ENCODE results near the gene INAFM1. TPM values are rescaled to one million over a fixed set of nuclear protein-coding genes. Genes with fewer than 3 reads are reported as not detected.

The INAFM1 gene
- total and polyA plus RNA-seq, 10 donors = 3.9 to 19.8 (median 12.1) TPM

- 6 to 24% (median 12%) methylated on average over 10 to 51 of the region's 51 CpGs for WGBS, 5 donors
- Histone ChIP-seq H3K27ac (peak overlapping the region in 7 of 8 donors; percentile 61 to 99 (median 98)), H3K9me3 (no peaks in the 10 kb centered on the region), H3K27me3 (replicated peaks in 1 of 7) (peaks cover 0 to 14% (median 0%) of the 10 kb centered on the region in 7 donors), H3K4me1 (peaks cover 28 to 62% (median 55%) of the 10 kb centered on the region in 6 donors), H3K36me3 (no peaks in the 10 kb centered on the region), H3K4me3 (peak overlapping the region; percentile 12 to 99 (median 97))
- peak; percentile 98 for DNase-seq
- TF ChIP-seq CTCF (IDR thresholded peaks at IDR 0.05 in 8 of 11, conservative IDR thresholded peaks at IDR 0.05 in 3 of 11) = no peak
- TF ChIP-seq POLR2AphosphoS5 (IDR thresholded peaks at IDR 0.05) = peak; percentile 66 to 81 (median 79)
- TF ChIP-seq POLR2A (IDR thresholded peaks at IDR 0.05) = peak in 1 of 3 donors; percentile 14
- intact Hi-C loops (cut with DNase I; ENCODE audit: low total_unique reads) = no loop called here
These were observed 43.2 kb upstream of the INAFM1 start for GRCh38 chr19:47231215-47232054.

- no peaks in the 10 kb centered on the region for H3K36me3 ChIP-seq
- DNase-seq = no peak
- peak overlapping the region in 6 of 8 donors; percentile 48 to 99 (median 78) for H3K27ac ChIP-seq
- H3K27me3 ChIP-seq (replicated peaks in 1 of 7) = peaks cover 0 to 10% (median 0%) of the 10 kb centered on the region in 7 donors
- H3K9me3 ChIP-seq = no peaks in the 10 kb centered on the region
- intact Hi-C loops (cut with DNase I; ENCODE audit: low total_unique reads) = no loop called here
- WGBS, 5 donors = 41 to 51% (median 47%) methylated on average over 16 of the region's 16 CpGs
- H3K4me1 ChIP-seq = peaks cover 19 to 50% (median 43%) of the 10 kb centered on the region in 6 donors
- peak in 1 of 3 donors; percentile 18 for TF ChIP-seq POLR2AphosphoS5 (IDR thresholded peaks at IDR 0.05)
- TF ChIP-seq CTCF (IDR thresholded peaks at IDR 0.05 in 8 of 11, conservative IDR thresholded peaks at IDR 0.05 in 3 of 11) = no peak
- peak overlapping the region in 1 of 8 donors; percentile 13 for H3K4me3 ChIP-seq
These were observed 42.1 kb upstream of the INAFM1 start for GRCh38 chr19:47232422-47233211.

- Histone ChIP-seq H3K27me3 (replicated peaks in 1 of 7) (peaks cover 0 to 27% (median 8%) of the 10 kb centered on the region in 7 donors), H3K9me3 (no peaks in the 10 kb centered on the region), H3K4me1 (peaks cover 18 to 44% (median 41%) of the 10 kb centered on the region in 6 donors), H3K36me3 (no peaks in the 10 kb centered on the region), H3K27ac (no peak overlapping the region), H3K4me3 (no peak overlapping the region)
- TF ChIP-seq POLR2AphosphoS5 (IDR thresholded peaks at IDR 0.05) = no peak
- TF ChIP-seq POLR2A (IDR thresholded peaks at IDR 0.05) = no peak
- TF ChIP-seq CTCF (IDR thresholded peaks at IDR 0.05 in 8 of 11, conservative IDR thresholded peaks at IDR 0.05 in 3 of 11) = no peak
- intact Hi-C loops (cut with DNase I; ENCODE audit: low total_unique reads) = no loop called here
- no peak for DNase-seq
- 82 to 88% (median 86%) methylated on average over 12 of the region's 12 CpGs for WGBS, 5 donors
These were observed 38.5 kb upstream of the INAFM1 start for GRCh38 chr19:47236072-47236675.

Data from spleen (tissue), 11 donors.